Dendritic cell treated with granulocyte-macrophage colony-stimulating factor and Interleukin-4, amounts not matched to agents 40 ng/mL and 50 ng/mL, for 4 days (primary cell): Measurements from ENCODE around the gene BMP4.

Experiments used
- H3K27ac Mint-ChIP-seq: one replicate; pipeline ENCODE4 v1.8.0; 2022; ENCODE audit warnings: mild to moderate bottlenecking, mixed read lengths
- H3K27me3 Mint-ChIP-seq: one replicate; pipeline ENCODE4 v1.8.0; 2022; ENCODE audit warnings: mild to moderate bottlenecking, mixed read lengths
- H3K36me3 Mint-ChIP-seq: one replicate; pipeline ENCODE4 v1.8.0; 2022; ENCODE audit warnings: low read depth, mixed read lengths
- H3K4me1 Mint-ChIP-seq: one replicate; pipeline ENCODE4 v1.8.0; 2022; ENCODE audit warnings: low read depth, mixed read lengths
- H3K4me3 Mint-ChIP-seq: one replicate; pipeline ENCODE4 v1.8.0; 2022; ENCODE audit warnings: mild to moderate bottlenecking, moderate library complexity, mixed read lengths
- H3K9me3 Mint-ChIP-seq: one replicate; pipeline ENCODE4 v1.8.0; 2022; ENCODE audit warnings: mixed read lengths
- intact Hi-C: fragments of 100-400 bp; cut with micrococcal nuclease; formaldehyde crosslinking; loops from one replicate; pipeline ENCODE4 v1.15.0; 2022

BMP4 gene

GRCh38 chr14:53947094-53947445 lies 9.6 kb downstream of the BMP4 start:
- Mint-ChIP-seq H3K4me3 (no peak overlapping the region), H3K9me3 (no peaks in the 10 kb centered on the region), H3K36me3 (no peaks in the 10 kb centered on the region), H3K27me3 (peaks cover 74% of the 10 kb centered on the region), H3K27ac (no peak overlapping the region), H3K4me1 (no peaks in the 10 kb centered on the region)
- intact Hi-C loops = no loop called here

- Mint-ChIP-seq H3K27ac (no peak overlapping the region), H3K4me1 (no peaks in the 10 kb centered on the region), H3K9me3 (no peaks in the 10 kb centered on the region), H3K27me3 (peaks cover 69% of the 10 kb centered on the region), H3K36me3 (no peaks in the 10 kb centered on the region), H3K4me3 (no peak overlapping the region)
- intact Hi-C loops = no loop called here
These were observed 10.1 kb downstream of the BMP4 start for GRCh38 chr14:53946404-53947093.

- Mint-ChIP-seq H3K4me3 (no peak overlapping the region), H3K27me3 (peaks cover 64% of the 10 kb centered on the region)
These were observed 10.6 kb downstream of the BMP4 start for GRCh38 chr14:53946071-53946403.

GRCh38 chr14:53943751-53944083 lies 12.9 kb downstream of the BMP4 start:
- H3K4me3 Mint-ChIP-seq = no peak overlapping the region
- intact Hi-C loops = no loop called here
- H3K27me3 Mint-ChIP-seq = peaks cover 50% of the 10 kb centered on the region
- H3K36me3 Mint-ChIP-seq = no peaks in the 10 kb centered on the region
- H3K27ac Mint-ChIP-seq = no peak overlapping the region
- H3K9me3 Mint-ChIP-seq = no peaks in the 10 kb centered on the region
- no peaks in the 10 kb centered on the region for H3K4me1 Mint-ChIP-seq

More at GRCh38 chr14:53946071-53946403, 10.6 kb downstream of the BMP4 start:
- no peaks in the 10 kb centered on the region for H3K9me3 Mint-ChIP-seq
- intact Hi-C loops = no loop called here
- H3K36me3 Mint-ChIP-seq = no peaks in the 10 kb centered on the region
- H3K27ac Mint-ChIP-seq = no peak overlapping the region
- H3K4me1 Mint-ChIP-seq = no peaks in the 10 kb centered on the region

- Mint-ChIP-seq H3K4me1 (no peaks in the 10 kb centered on the region), H3K27ac (no peak overlapping the region), H3K27me3 (peaks cover 47% of the 10 kb centered on the region), H3K9me3 (no peaks in the 10 kb centered on the region), H3K4me3 (no peak overlapping the region), H3K36me3 (no peaks in the 10 kb centered on the region)
- intact Hi-C loops = no loop called here
These were observed 13.5 kb downstream of the BMP4 start for GRCh38 chr14:53942970-53943750.

GRCh38 chr14:53938136-53938837 lies 18.3 kb downstream of the BMP4 start:
- Mint-ChIP-seq H3K27ac (no peak overlapping the region), H3K4me1 (no peaks in the 10 kb centered on the region), H3K9me3 (no peaks in the 10 kb centered on the region), H3K27me3 (peaks cover 5% of the 10 kb centered on the region), H3K36me3 (no peaks in the 10 kb centered on the region), H3K4me3 (no peak overlapping the region)
- intact Hi-C loops = no loop called here

- Mint-ChIP-seq H3K4me3 (no peak overlapping the region), H3K27me3 (peaks cover under 1% of the 10 kb centered on the region), H3K27ac (no peak overlapping the region), H3K36me3 (no peaks in the 10 kb centered on the region), H3K4me1 (no peaks in the 10 kb centered on the region), H3K9me3 (no peaks in the 10 kb centered on the region)
- intact Hi-C loops = no loop called here
These were observed 21.7 kb downstream of the BMP4 start for GRCh38 chr14:53934778-53935414.

- H3K9me3 Mint-ChIP-seq = no peaks in the 10 kb centered on the region
- no peaks in the 10 kb centered on the region for H3K4me1 Mint-ChIP-seq
- intact Hi-C loops = no loop called here
- no peak overlapping the region for H3K4me3 Mint-ChIP-seq
- H3K27ac Mint-ChIP-seq = no peak overlapping the region
- H3K27me3 Mint-ChIP-seq = no peaks in the 10 kb centered on the region
- H3K36me3 Mint-ChIP-seq = no peaks in the 10 kb centered on the region
These were observed 23.7 kb downstream of the BMP4 start for GRCh38 chr14:53932966-53933365.

- intact Hi-C loops = no loop called here
- no peak overlapping the region for H3K4me3 Mint-ChIP-seq
- no peaks in the 10 kb centered on the region for H3K27me3 Mint-ChIP-seq
- H3K4me1 Mint-ChIP-seq = no peaks in the 10 kb centered on the region
- H3K27ac Mint-ChIP-seq = no peak overlapping the region
- H3K9me3 Mint-ChIP-seq = no peaks in the 10 kb centered on the region
- H3K36me3 Mint-ChIP-seq = no peaks in the 10 kb centered on the region
These were observed 26.5 kb downstream of the BMP4 start for GRCh38 chr14:53929871-53930715.

GRCh38 chr14:53927171-53927570 lies 29.5 kb downstream of the BMP4 start:
- H3K36me3 Mint-ChIP-seq = no peaks in the 10 kb centered on the region

GRCh38 chr14:53925201-53925766 lies 31.3 kb downstream of the BMP4 start:
- no peak overlapping the region for H3K27ac Mint-ChIP-seq
- no peaks in the 10 kb centered on the region for H3K4me1 Mint-ChIP-seq
- H3K9me3 Mint-ChIP-seq = no peaks in the 10 kb centered on the region
- H3K4me3 Mint-ChIP-seq = no peak overlapping the region
- H3K27me3 Mint-ChIP-seq = no peaks in the 10 kb centered on the region
- intact Hi-C loops = no loop called here
- no peaks in the 10 kb centered on the region for H3K36me3 Mint-ChIP-seq

More at GRCh38 chr14:53927171-53927570, 29.5 kb downstream of the BMP4 start:
- Mint-ChIP-seq H3K4me1 (no peaks in the 10 kb centered on the region), H3K27me3 (no peaks in the 10 kb centered on the region), H3K27ac (no peak overlapping the region), H3K4me3 (no peak overlapping the region), H3K9me3 (no peaks in the 10 kb centered on the region)
- intact Hi-C loops = no loop called here

- H3K4me3 Mint-ChIP-seq = no peak overlapping the region
- H3K36me3 Mint-ChIP-seq = no peaks in the 10 kb centered on the region
- no peak overlapping the region for H3K27ac Mint-ChIP-seq
- H3K9me3 Mint-ChIP-seq = no peaks in the 10 kb centered on the region
- no peaks in the 10 kb centered on the region for H3K27me3 Mint-ChIP-seq
- no peaks in the 10 kb centered on the region for H3K4me1 Mint-ChIP-seq
- intact Hi-C loops = no loop called here
These were observed 31.9 kb downstream of the BMP4 start for GRCh38 chr14:53924753-53925152.

GRCh38 chr14:53921027-53921426 lies 35.6 kb downstream of the BMP4 start:
- peaks cover 1% of the 10 kb centered on the region for H3K9me3 Mint-ChIP-seq

More at GRCh38 chr14:53921027-53921426, 35.6 kb downstream of the BMP4 start:
- intact Hi-C loops = no loop called here
- no peaks in the 10 kb centered on the region for H3K27me3 Mint-ChIP-seq
- H3K4me3 Mint-ChIP-seq = no peak overlapping the region
- no peak overlapping the region for H3K27ac Mint-ChIP-seq
- H3K4me1 Mint-ChIP-seq = no peaks in the 10 kb centered on the region
- no peaks in the 10 kb centered on the region for H3K36me3 Mint-ChIP-seq
